SK-N-MC (cell line): ENCODE data around the gene TRPM4.

Experiments
- EZH2 ChIP-seq: fragments of 200-600 bp; sonication (generic); IDR thresholded peaks from one replicate; pipeline ENCODE4 v1.6.1; 2017; ENCODE audit warnings: antibody characterized with exemption
- POLR2AphosphoS5 ChIP-seq: IDR thresholded peaks from 2 replicates; pipeline ENCODE4 v1.6.1; 2012; ENCODE audit warnings: mild to moderate bottlenecking, low read depth, low read length, borderline replicate concordance

DNA sequence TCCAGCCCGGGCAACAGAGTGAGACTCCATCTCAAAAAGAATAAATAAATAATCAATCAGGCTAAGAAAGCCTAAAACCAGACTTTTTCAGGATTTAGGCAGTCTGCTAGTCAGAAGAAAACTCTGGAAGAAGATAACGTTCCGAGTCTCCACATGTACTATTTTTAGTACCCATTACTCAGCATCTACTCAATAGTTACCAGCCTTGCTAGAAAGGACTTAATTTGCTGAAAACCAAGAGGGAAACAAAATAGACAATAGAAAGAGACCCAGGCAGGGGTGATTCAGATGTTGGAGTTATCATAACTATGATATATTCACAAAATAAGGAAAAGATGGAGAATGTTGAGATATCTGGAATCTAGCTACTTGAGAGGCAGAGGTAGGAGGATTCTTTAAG, 47.0 kb upstream of the TRPM4 start:
- no peak for TF ChIP-seq POLR2AphosphoS5
- no peak for TF ChIP-seq EZH2
